ENCODE measurements around the gene RNF4.

Gene RNF4

GRCh38 chr4:2438822-2439718 is 29.8 kb upstream of the RNF4 start:
- no peak for DNase-seq

GRCh38 chr4:2441393-2442174 is 27.3 kb upstream of the RNF4 start:
- peak; percentile 77 for DNase-seq

- DNase-seq, result no peak
Observed at GRCh38 chr4:2442175-2442993, 26.5 kb upstream of the RNF4 start.

- DNase-seq, result no peak
Observed at GRCh38 chr4:2443061-2443730, 25.7 kb upstream of the RNF4 start.

- no peak for DNase-seq
Observed at GRCh38 chr4:2443956-2444740, 24.8 kb upstream of the RNF4 start.

GRCh38 chr4:2445130-2445529 is 23.8 kb upstream of the RNF4 start:
- no peak for DNase-seq

GRCh38 chr4:2445571-2445970 is 23.3 kb upstream of the RNF4 start:
- no peak for DNase-seq

GRCh38 chr4:2446656-2447564 is 22.0 kb upstream of the RNF4 start:
- DNase-seq, result no peak

GRCh38 chr4:2448589-2448988 is 20.3 kb upstream of the RNF4 start:
- DNase-seq, result no peak

- no peak for DNase-seq
Observed at GRCh38 chr4:2449051-2449450, 19.9 kb upstream of the RNF4 start.

GRCh38 chr4:2449511-2450392 is 19.2 kb upstream of the RNF4 start:
- no peak for DNase-seq

- no peak for DNase-seq
Observed at GRCh38 chr4:2450394-2451035, 18.4 kb upstream of the RNF4 start.

GRCh38 chr4:2451036-2451520 is 17.8 kb upstream of the RNF4 start:
- no peak for DNase-seq

- no peak for DNase-seq
Observed at GRCh38 chr4:2451821-2452785, 16.8 kb upstream of the RNF4 start.

- DNase-seq, result no peak
Observed at GRCh38 chr4:2457481-2458295, 11.2 kb upstream of the RNF4 start.

Data from CD4-positive, alpha-beta T cell treated with Interleukin-17A for 1 hour (primary cell).